Fibroblast of lung (primary cell): ENCODE results near the gene SLC17A4. TPM values are rescaled to one million over a fixed set of nuclear protein-coding genes. Genes with fewer than 3 reads are reported as not detected.

Experiments used
- DNase-seq, 2 donors: peaks; one replicate each; pipeline versions ENCODE4 v3.0.0 to v3.0.0-alpha.2; 2010; ENCODE audit warnings: low read depth in 2 of 2
- H2AFZ ChIP-seq: 2 replicates; pipeline ENCODE4 v1.5.1; 2012; ENCODE audit warnings: low read length, control low read depth, inconsistent platforms
- H3K27ac ChIP-seq: 2 replicates; pipeline ENCODE4 v1.5.1; 2011; ENCODE audit warnings: low read length, control low read depth; ENCODE audit not compliant: insufficient read depth
- H3K27me3 ChIP-seq: 2 replicates; pipeline ENCODE4 v1.5.1; 2011; ENCODE audit warnings: mild to moderate bottlenecking, low read length; ENCODE audit not compliant: control insufficient read depth, insufficient read depth
- H3K36me3 ChIP-seq: 2 replicates; pipeline ENCODE4 v1.5.1; 2011; ENCODE audit warnings: low read length; ENCODE audit not compliant: control insufficient read depth, insufficient read depth
- H3K4me1 ChIP-seq: 2 replicates; pipeline ENCODE4 v1.5.1; 2011; ENCODE audit warnings: low read length; ENCODE audit not compliant: control insufficient read depth, insufficient read depth; ENCODE audit errors: extremely low read depth
- H3K4me2 ChIP-seq: 2 replicates; pipeline ENCODE4 v1.5.1; 2011; ENCODE audit warnings: low read length, control low read depth; ENCODE audit not compliant: insufficient read depth; ENCODE audit errors: extremely low read depth
- H3K4me3 ChIP-seq, 4 experiments: fragments of 200-600 bp in 1 of 4; sonication (generic) in 1 of 4; replicated peaks in 1 of 4; 2 replicates each; pipeline ENCODE4 v1.5.1; 2011 to 2016; ENCODE audit warnings: low read length in 4 of 4, low read depth in 3 of 4, mild to moderate bottlenecking in 3 of 4, control low read depth in 2 of 4, inconsistent platforms in 1 of 4, mixed read lengths in 1 of 4; ENCODE audit not compliant: insufficient read depth in 1 of 4; ENCODE audit errors: control extremely low read depth in 1 of 4
- H3K79me2 ChIP-seq: 2 replicates; pipeline ENCODE4 v1.5.1; 2012; ENCODE audit warnings: mild to moderate bottlenecking, low read length, inconsistent platforms; ENCODE audit not compliant: control insufficient read depth, insufficient read depth
- H3K9ac ChIP-seq: 2 replicates; pipeline ENCODE4 v1.5.1; 2011; ENCODE audit warnings: mild to moderate bottlenecking, low read length, control low read depth; ENCODE audit not compliant: insufficient read depth
- H3K9me3 ChIP-seq: 2 replicates; pipeline ENCODE4 v1.5.1; 2012; ENCODE audit warnings: low read depth, low read length; ENCODE audit not compliant: control insufficient read depth, insufficient read depth
- H4K20me1 ChIP-seq: 2 replicates; pipeline ENCODE4 v1.5.1; 2011; ENCODE audit warnings: low read length; ENCODE audit not compliant: control insufficient read depth, insufficient read depth; ENCODE audit errors: extremely low read depth
- CTCF ChIP-seq, 2 donors: IDR thresholded peaks in 1 of 2; conservative IDR thresholded peaks in 1 of 2; 1 replicate in 1 of 2; 2 replicates in 1 of 2; pipeline ENCODE4 v1.5.1; 2011 to 2012; ENCODE audit warnings: low read length in 2 of 2, control low read depth in 1 of 2, inconsistent platforms in 1 of 2, low read depth in 1 of 2, mild to moderate bottlenecking in 1 of 2
- EZH2 ChIP-seq: IDR thresholded peaks from 2 replicates; pipeline ENCODE4 v1.5.1; 2012; ENCODE audit warnings: low read length, control low read depth, mild to moderate bottlenecking; ENCODE audit errors: missing control alignments
- polyA plus RNA-seq, 2 donors: library from polyadenylated mRNA; depleted of rRNA in 1 of 2; stranded (reverse) in 1 of 2; unstranded in 1 of 2; fragments of >200 nt; gene quantifications; 2 replicates each; pipeline ENCODE4 v1.2.1, GENCODE V29; 2011 to 2012; ENCODE audit warnings: missing spikeins in 1 of 2
- total RNA-seq: library from RNA; depleted of rRNA; stranded (reverse); fragments of >200 nt; gene quantifications from 2 replicates; pipeline ENCODE4 v1.2.1, GENCODE V29; 2014

The SLC17A4 gene
- total and polyA plus RNA-seq, 2 donors (not counting 1 experiment from before 2014, with no cell fraction given): not detected

- Histone ChIP-seq H3K4me1 (no peaks in the 10 kb centered on the region), H3K4me2 (no peak overlapping the region), H3K79me2 (no peaks in the 10 kb centered on the region), H3K27ac (no peak overlapping the region), H3K27me3 (no peaks in the 10 kb centered on the region), H3K9ac (no peak overlapping the region), H3K4me3 (no peak overlapping the region), H3K36me3 (no peaks in the 10 kb centered on the region), H2AFZ (no peak overlapping the region), H4K20me1 (no peaks in the 10 kb centered on the region), H3K9me3 (no peaks in the 10 kb centered on the region)
- TF ChIP-seq CTCF (conservative IDR thresholded peaks at IDR 0.05 in 1 of 2, IDR thresholded peaks at IDR 0.05 in 1 of 2; ENCODE audit: low read depth in 1 of 2, low read length in 2 of 2): no peak
- no peak for TF ChIP-seq EZH2
- no peak for DNase-seq
These were observed 3.6 kb upstream of the SLC17A4 start for GRCh38 chr6:25750906-25751305.

- Histone ChIP-seq H3K9me3 (no peaks in the 10 kb centered on the region), H3K79me2 (no peaks in the 10 kb centered on the region), H3K36me3 (no peaks in the 10 kb centered on the region), H4K20me1 (no peaks in the 10 kb centered on the region), H3K4me2 (no peak overlapping the region), H3K27me3 (no peaks in the 10 kb centered on the region), H3K27ac (no peak overlapping the region), H3K4me1 (no peaks in the 10 kb centered on the region), H3K9ac (no peak overlapping the region), H2AFZ (no peak overlapping the region), H3K4me3 (no peak overlapping the region)
- DNase-seq: no peak
- TF ChIP-seq EZH2: no peak
- no peak for TF ChIP-seq CTCF (conservative IDR thresholded peaks at IDR 0.05 in 1 of 2, IDR thresholded peaks at IDR 0.05 in 1 of 2; ENCODE audit: low read depth in 1 of 2, low read length in 2 of 2)
These were observed 1.5 kb upstream of the SLC17A4 start for GRCh38 chr6:25753079-25753478.

GRCh38 chr6:25755483-25755882, 941 bp downstream of the SLC17A4 start:
- no peaks in the 10 kb centered on the region for H3K79me2 ChIP-seq
- no peaks in the 10 kb centered on the region for H3K4me1 ChIP-seq
- no peak overlapping the region for H3K4me2 ChIP-seq
- no peaks in the 10 kb centered on the region for H4K20me1 ChIP-seq
- H2AFZ ChIP-seq: no peak overlapping the region
- H3K4me3 ChIP-seq: no peak overlapping the region
- no peak overlapping the region for H3K9ac ChIP-seq
- H3K36me3 ChIP-seq: no peaks in the 10 kb centered on the region
- H3K27me3 ChIP-seq: no peaks in the 10 kb centered on the region
- TF ChIP-seq EZH2 (no peak), CTCF (conservative IDR thresholded peaks at IDR 0.05 in 1 of 2, IDR thresholded peaks at IDR 0.05 in 1 of 2; ENCODE audit: low read depth in 1 of 2, low read length in 2 of 2) (no peak)
- H3K27ac ChIP-seq: no peak overlapping the region
- no peak for DNase-seq
- no peaks in the 10 kb centered on the region for H3K9me3 ChIP-seq
